NOMO-1 (cell line): Measurements from ENCODE around the gene KRTAP5-11.
"Not testable (repeated sequence)": the region's sequence is repeated elsewhere in the genome, so short reads cannot be mapped to it uniquely, and the experiment has no call there.

ENCODE experiments used
- DNase-seq, 2 experiments: peaks; one replicate each; lab custom pipeline; 2025; ENCODE audit not compliant: unreplicated experiment in 2 of 2; lab: John Stamatoyannopoulos, UW

KRTAP5-11 gene

DNA sequence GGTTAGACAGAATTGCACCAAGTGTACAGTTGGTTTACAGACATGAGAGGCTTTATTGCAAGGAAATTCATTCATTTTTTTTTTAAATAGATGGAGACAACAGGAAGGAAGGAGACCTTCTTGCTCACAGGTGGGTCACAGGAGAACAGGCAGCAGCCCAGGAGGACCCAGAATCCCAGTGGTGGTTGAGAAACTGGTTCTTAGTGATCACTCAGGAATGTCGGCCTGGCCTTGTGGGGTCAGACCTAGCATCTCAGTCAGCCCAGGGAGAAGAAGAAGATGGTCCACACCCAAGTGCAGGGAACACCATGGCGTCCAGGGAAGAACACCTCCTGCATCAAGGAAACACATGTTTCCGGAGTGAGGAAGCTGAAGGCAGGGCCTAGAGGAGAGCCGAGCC is 849 bp downstream of the KRTAP5-11 start:
- no peak for DNase-seq

DNA sequence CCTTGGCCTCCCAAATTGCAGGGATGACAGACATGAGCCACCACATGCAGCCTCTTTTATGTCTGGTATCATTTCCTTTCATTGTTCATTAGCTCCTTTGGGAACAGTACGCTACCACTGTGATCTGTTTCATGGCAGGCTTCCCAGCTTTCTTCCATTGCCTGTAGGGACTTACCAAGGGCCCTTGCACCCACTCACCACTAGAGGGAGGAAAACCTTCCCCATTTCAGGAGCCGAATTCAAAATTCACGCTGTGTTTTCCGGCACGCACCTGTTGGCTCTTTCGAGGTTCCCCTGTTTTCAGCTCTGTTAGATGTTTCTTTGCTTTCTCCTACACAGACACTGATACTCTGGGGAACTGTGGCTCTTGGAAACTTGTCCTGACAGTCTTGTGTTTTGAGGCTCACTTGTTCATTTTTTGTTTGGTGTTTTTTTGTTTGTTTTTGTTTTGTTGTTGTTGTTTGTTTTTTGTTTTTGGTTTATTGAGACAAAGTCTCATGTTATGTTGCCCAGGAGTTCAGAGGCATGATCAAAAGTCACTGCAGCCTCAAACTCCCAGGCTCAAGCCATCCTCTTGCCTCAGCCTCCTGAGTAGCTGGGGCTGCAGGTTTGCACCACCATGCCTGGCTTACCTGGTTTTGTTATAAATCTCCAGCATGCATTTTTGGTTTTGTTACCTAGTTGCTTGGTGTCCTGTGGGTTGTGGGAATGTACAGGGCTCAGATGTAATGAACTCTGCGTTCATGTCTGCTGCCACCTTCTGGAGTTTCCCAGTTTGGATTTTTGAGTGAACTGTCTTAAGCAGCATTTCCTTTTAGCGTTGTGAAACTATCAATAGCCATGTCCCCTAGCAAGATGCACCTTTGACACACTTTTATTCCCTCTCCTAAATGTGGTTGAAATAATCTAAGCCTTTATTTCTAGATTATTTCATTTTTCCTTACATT is 2.3 kb downstream of the KRTAP5-11 start:
- DNase-seq = peak in 1 of 2 experiments; percentile 16

DNA sequence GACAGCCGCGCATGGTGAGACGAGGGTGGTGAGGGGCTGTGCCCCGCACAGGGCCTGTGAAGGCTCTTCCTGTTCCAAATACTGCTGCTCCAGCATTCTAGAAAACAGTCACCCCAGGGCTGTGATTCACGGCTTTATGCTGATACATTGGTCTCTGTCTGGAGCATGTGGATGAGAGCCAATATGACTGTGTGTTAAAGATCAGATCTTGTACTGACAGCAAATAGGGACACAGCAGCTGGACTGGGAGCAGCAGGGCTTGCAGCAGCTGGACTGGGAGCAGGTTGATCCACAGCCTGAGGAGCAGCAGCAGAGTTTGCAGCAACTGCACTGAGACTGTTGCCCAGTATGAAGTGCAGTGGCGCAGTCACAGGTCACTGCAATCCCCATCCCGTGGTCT is 3.2 kb downstream of the KRTAP5-11 start:
- DNase-seq = not testable (repeated sequence)

DNA sequence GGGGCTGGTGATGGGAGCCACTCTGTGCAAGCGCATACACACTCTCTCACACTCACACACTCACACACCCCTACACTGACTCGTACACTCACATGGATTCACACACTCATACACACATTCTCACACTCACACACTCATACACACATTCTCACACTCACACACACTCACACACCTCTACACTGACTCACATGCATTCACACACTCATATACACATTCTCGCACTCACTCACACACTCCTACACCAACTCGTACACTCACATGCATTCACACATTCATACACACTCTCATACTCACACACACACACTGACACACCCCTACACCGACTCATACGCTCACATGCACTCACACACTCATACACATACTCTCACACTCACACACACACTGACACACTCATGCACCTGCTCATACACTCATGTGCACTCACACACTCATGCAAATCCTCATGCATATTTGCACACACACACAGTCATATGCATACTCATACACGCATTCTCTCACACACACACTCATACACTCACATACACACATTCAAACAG is 5.1 kb downstream of the KRTAP5-11 start:
- no peak for DNase-seq

DNA sequence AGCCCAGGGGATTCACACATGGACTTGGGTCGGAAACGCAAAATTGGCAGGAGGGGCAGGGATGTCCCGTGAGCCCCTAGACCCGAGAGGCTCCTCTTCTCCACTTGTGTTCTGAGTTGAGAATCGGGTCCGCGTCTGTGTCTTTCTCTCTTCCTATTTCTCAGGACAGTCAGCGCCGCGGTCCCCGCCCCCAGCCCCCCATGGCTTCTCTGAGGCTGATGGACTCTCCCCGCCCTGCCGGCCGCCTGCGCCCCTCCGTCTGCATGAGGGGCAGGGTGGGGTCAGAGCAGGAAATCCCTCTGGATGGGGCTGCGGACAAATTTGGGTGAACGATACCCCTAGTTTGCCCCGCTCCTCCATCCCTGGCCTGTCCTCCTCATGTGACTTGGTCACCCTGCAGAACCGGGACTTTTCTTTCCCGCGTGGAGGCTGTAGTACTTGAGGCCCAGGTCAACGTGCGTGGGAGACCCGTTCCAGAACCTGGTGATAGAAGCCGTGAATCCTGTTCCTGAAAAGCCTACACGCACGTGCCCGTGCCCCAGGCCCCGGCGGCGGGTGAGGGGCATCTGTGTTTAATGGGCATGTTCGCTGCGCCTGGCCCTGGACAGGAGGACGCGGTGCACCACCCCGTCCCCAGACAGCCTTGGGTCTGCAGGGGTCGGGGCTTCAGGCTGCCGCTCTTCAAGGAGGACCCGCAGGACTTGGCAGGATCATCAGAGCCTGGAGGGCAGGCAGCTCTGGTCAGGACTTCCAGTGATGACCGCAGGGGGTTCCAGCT is 5.8 kb downstream of the KRTAP5-11 start:
- DNase-seq = not testable (repeated sequence)

DNA sequence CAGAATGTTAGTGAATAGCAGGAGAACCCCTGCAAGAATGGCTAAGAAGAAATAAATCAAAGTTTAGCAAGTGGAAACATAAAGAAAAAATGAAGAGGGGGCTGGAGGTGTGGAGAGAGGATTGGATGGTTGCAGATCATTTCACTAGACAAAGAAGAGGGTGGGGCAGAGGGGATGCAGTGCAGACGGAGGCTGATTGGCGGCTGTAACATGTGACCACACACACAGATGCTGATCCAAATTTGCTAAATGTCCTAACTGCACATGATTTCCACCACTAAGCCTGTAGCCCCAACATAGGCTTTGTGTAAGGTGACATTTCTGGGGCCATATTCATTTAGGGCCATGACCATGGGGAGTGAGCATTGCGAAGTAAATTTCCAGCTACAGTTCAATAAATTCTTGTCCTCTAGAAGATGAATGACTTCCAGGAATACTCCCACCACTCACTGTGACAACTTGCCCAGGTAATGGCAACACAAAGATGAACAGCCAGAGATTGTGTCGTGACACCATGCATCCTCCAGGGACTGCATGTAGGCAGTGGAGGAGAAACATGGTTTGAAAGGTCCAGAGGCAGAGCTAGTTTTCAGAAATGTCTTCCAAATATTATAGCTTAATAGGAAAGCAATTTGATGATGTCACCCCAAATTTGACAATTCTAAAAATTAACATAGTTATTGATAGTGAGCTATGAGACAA is 6.8 kb downstream of the KRTAP5-11 start:
- no peak for DNase-seq

DNA sequence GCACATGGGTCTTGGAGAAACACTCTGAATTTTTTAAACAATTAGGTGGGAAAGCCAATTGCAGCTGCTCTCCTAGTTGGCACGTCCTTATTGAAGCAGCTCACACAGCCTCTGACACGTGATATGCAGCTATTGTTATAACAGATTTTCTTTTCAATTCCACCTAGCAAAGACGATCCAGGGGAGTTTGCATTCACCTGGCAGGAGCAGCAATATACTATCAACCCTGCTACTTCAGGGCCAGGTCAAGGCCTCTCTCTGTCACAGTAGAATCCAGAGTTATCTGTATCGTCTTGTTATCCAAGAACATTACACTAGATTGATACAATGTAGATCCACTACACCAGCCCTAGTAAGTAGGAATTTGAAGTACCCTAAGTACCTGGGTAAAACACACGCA is 8.3 kb downstream of the KRTAP5-11 start:
- DNase-seq = no peak

DNA sequence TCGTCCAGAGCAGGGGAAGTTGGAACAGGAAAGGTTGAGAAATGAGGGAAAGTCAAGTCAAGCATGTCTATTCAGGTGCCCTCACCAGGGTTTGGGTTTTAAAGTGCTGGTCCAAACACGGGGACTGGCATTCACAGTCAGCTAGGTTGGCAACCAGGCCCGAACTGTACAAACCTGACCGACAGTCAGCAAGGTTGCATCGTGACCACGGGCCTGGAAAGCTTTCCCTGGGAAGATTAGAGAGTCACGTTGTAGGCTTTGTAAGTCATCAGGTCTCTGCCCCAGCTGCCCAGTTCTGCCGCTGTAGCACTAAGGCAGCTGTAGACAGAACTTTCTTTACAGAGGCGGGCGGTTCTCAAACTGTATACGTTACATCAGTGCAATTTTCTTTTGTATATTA is 9.9 kb downstream of the KRTAP5-11 start:
- no peak for DNase-seq

DNA sequence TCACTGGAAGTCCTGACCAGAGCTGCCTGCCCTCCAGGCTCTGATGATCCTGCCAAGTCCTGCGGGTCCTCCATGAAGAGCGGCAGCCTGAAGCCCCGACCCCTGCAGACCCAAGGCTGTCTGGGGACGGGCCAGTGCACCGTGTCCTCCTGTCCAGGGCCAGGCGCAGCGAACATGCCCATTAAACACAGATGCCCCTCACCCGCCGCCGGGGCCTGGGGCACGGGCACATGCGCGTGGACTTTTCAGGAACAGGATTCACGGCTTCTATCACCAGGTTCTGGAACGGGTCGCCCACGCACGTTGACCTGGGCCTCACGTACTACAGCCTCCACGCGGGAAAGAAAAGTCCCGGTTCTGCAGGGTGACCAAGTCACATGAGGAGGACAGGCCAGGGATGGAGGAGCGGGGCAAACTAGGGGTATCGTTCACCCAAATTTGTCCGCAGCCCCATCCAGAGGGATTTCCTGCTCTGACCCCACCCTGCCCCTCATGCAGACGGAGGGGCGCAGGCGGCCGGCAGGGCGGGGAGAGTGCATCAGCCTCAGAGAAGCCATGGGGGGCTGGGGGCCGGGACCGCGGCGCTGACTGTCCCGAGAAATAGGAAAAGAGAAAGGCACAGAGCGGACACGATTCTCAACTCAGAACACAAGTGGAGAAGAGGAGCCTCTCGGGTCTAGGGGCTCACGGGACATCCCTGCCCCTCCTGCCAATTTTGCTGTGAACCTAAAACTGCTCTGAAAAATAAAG is 11.4 kb downstream of the KRTAP5-11 start:
- DNase-seq = not testable (repeated sequence)

DNA sequence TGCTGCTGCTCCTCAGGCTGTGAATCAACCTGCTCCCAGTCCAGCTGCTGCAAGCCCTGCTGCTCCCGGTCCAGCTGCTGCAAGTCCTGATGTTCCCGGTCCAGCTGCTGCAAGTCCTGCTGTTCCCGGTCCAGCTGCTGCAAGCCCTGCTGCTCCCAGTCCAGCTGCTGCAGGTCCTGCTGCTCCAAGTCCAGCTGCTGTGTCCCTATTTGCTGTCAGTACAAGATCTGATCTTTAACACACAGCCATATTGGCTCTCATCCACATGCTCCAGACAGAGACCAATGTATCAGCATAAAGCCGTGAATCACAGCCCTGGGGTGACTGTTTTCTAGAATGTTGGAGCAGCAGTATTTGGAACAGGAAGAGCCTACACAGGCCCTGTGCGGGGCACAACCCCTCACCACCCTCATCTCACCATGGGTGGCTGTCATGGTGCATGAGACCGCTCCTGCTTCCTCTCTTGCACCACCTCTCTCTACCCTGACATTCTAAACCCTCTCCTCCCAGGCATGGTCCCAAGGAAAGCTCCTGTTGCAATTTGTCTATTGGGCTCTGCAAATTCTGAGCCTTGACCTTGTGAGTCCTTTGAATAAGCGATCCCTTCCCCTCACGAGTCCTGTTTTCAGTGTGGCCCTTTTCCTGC is 13.8 kb downstream of the KRTAP5-11 start:
- no peak for DNase-seq

DNA sequence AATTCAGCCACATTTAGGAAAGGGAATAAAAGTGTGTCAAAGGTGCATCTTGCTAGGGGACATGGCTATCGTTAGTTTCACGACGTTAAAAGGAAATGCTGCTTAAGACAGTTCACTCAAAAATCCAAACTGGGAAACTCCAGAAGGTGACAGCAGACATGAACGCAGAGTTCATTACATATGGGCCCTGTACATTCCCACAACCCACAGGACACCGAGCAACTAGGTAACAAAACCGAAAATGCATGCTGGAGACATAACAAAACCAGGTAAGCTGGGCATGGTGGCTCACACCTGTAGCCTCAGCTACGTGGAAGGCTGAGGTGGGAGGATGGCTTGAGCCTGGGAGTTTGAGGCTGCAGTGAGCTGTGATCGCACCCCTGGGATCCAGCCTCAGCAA is 15.0 kb downstream of the KRTAP5-11 start:
- not testable (repeated sequence) for DNase-seq

DNA sequence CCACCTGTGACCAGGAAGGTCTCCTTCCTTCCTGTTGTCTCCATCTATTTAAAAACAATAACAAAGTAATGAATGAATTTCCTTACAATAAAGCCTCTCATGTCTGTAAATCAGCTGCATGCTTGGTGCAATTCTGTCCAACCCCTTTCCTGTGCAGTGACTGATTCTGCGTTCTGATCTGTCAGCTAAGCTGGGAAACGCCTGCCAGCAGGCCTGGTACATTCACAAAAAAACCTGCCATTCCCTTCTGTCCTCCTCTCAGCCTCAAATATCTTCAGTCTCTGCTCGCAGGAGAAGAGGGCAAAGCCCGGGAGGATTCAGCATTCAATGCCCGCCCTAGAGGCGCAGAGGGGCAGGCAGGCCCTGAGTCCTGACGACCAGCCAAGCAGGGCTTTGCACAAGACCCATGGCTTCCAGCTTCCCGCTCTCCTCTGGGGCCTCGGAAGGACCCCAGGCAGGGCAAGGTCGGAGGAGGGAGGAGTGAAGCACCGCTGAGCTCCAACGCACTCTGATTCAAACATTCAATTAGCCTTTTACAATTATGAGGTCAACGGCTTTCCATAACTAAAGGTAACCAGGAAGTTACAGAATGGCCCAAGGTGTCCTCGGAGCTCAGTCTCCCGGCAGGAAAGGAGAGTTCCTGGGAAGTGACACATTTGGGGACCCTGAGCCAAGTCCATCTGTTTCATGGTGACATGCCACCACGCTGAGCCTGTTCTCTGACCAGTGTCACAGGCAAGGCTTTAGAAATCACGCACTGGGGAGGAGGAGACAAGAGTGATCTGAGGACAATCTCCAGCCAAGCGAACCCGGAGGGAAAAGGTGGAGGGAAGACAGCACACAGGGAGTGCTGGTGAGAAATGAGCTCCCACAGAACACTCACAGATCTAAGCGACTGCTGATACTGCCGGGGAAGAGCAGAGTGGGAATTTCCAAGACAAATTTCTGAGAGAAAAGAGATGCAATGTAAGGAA is 15.8 kb downstream of the KRTAP5-11 start:
- not testable (repeated sequence) for DNase-seq

DNA sequence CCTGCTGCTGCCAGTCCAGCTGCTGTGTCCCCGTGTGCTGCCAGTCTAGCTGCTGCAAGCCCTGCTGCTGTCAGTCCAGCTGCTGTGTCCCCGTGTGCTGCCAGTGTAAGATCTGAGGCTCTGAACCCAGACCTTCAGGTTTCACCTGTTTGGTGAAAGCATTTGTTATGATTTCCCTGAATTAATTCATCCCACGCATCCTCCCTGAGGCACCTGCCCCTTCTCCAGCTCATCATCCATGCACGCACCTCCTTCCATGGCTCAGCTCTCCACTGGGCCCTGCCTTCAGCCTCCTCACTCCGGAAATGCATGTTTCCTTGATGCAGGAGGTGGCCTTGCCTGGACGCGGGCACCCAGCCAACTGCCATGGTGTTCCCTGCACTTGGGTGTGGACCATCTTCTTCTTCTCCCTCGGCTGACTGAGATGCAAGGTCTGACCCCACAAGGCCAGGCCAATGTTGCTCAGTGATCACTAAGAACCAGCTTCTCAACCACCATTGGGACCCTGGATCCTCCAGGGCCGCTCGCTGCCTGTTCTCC is 16.5 kb downstream of the KRTAP5-11 start:
- no peak for DNase-seq

DNA sequence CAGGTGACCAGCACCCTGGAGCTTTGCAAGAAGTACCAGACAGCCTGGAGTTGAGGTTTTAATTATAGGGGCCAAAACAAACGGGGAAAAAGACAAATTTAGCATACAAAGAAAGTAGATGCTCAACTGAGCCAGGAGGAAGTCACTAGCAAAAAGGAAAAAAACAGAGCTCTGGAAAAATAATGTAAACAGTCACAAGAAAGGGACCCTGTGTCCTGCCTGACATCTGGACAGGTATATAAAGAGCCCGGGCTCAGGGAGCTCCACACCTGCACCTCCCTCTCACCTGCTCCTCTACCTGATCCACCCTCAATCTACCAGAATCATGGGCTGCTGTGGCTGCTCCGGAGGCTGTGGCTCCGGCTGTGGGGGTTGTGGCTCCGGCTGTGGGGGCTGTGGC is 17.4 kb downstream of the KRTAP5-11 start, which contains the start of gene KRTAP5-10:
Gene KRTAP5-10, plus strand, starts transcription at position 301 of the 400 bp plus-strand sequence. Its CDS starts 25 bp downstream, at position 326.
- DNase-seq = no peak

DNA sequence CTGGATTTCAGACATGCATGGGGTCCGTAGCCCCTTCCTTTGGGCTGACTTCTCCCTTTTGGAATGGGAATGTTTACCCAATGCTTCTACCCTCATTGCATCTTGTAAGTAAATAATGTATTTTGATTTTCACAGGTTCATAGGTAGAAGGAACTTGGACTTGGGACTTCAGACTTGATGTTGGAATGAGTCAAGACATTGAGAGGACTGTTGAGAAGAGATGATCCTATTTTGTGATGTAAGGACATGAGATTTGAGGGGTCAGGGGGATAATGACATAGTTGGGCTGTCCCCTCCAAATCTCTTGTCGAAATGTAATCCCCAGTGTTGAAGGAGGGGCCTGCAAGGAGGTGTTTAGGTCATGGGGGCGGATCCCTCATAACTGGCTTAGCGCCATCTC is 18.2 kb downstream of the KRTAP5-11 start:
- no peak for DNase-seq

DNA sequence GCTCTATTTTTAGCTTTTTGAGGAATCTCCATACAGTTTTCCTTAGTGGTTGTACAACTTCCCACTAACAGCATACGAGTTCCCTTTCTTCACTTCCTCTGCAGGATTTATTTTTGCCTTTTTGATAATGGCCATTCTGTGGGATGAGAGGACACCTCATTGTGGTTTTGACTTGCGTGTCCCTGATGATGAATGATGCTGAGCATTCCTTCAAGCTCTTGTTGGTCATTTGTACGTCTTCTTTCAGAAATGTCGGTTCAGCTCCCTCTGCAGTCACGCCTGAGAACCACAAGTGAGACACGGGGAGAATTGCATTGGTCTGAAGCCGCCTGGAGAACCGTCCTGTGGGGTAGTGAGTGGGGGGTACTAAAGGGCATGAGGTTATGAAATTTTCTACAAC is 19.3 kb downstream of the KRTAP5-11 start:
- DNase-seq = peak; percentile 26 to 33

DNA sequence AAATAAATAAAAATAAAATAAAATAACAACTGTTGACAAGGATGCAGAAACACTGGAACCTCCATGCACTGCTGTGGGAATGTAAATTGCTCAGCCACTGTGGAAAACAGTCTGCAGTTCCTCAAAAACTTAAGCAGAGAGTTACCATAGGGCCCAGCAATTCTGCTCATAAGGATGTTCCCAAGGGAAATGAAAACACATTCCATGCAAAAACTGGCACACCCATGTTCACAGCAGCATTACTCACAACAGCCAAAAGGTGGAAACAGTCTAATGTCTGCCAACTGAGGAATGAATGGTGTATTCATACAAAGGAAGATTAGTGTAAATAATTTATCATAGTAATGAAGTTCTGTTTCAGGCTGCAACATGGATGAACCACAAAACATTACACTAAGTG is 20.6 kb downstream of the KRTAP5-11 start:
- DNase-seq = no peak

DNA sequence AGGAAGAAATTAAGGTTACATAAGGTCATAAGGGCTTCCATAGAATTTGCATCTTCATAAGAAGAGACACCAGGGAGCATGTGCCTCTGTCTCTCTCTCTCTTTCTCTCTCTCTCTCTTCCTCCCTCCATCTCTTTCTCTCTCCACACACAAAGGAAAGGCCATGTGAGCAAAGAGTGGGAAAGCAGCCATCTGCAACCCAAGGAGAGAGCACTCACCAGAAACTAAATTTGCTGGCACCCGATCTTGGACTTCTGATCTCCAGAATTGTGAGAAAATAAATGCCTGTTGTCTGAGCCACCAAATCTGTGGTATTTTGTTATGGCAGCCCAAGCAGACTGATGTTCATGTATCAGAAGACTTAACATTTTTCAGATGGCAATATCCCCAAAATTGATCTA is 23.7 kb downstream of the KRTAP5-11 start:
- DNase-seq = no peak
